NCI-H2196 (cell line): ENCODE results near the gene NRIP1.

ENCODE experiments used
- DNase-seq: peaks from one replicate; lab custom pipeline; 2025; ENCODE audit not compliant: unreplicated experiment; lab: John Stamatoyannopoulos, UW

The NRIP1 gene

DNA sequence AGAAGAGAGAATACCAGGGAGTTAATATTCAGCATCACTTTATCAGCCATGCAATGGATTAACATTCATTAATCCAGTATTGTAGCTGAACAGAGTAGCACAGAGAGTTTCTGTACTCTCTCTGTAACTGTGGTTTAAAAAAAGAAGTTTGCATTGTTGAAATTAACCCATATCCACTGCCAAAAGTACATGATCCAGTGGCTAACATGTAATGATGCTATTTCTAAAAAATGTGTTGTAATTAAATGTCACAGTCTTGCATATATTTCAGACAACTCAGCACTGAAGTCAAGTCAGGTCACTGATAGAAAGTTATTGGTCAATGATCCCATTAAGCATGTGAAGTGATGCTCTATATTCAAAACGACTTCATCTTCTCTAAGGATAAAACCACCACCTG is 141.3 kb downstream of the NRIP1 start:
- no peak for DNase-seq

GRCh38 chr21:14922980-14923379 is 141.8 kb downstream of the NRIP1 start:
- no peak for DNase-seq

DNA sequence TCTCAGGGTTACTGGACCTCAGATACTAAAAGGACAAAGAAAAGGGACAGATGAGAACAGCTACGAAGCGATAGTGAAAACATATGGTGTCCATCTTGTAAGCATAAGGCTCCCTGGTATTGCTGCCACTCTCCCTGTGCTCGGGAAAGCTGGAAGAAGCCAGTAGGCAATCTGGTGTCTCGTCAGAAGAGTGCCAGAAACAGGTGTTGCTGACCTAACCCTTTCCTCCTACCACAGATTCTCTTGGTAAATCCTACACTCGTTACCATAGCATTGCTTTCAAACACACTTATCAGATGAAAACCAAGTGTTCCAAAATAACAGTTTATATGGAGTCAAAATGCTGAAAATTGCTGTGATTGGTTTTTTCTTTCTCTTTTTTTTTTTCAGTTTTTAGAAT is 146.3 kb downstream of the NRIP1 start:
- no peak for DNase-seq

- DNase-seq: no peak
These were observed 147.0 kb downstream of the NRIP1 start for GRCh38 chr21:14917762-14918161.

GRCh38 chr21:14916676-14917141 is 148.1 kb downstream of the NRIP1 start:
- no peak for DNase-seq

DNA sequence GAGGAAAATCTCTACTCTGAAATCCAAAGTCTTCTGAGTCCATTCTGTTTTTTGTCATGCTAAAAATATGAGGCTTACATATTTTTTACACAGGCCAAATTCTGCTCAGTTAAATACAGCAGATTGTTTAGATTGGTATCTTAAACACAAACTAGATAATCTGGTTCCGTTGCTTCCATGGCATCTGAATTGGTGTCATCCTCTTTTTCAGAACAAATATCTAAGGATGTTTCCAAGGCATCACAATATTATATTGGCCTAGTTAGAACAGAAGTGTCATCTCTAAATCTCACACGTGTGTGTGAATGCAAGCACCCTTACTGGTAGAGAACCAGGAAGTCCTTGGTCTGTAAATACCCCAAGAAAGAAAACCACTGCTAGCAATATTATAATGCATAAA is 151.2 kb downstream of the NRIP1 start:
- DNase-seq: no peak

DNA sequence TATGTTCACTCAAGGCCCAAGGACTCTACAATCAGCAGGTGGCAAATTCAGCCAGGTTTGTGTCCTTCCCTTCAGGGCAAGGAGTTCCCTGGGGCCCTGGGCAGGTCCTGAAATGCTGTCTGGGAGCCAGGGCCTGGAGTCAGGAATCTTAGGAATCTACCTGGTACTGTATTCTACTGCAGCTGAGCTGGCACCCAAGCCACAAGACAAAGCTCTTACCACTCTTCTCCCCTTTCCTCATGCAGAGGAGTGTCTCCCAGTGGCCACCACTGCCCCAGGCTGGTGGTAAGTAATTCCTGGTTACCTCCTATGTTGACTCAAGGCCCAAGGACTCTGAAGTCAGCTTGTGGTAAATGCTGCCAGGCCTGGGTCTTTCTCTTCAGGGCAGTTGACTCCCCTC is 153.4 kb downstream of the NRIP1 start:
- DNase-seq: no peak
